Esophagus squamous epithelium (tissue), 5 donors: ENCODE data around the gene GARNL3. TPM values are rescaled to one million over a fixed set of nuclear protein-coding genes. Genes with fewer than 3 reads are reported as not detected.

Source experiments
- DNase-seq: peaks from one replicate; lab custom pipeline; 2025; lab: John Stamatoyannopoulos, UW
- H3K27ac ChIP-seq, 4 donors: fragments of 200-600 bp; sonication (generic); one replicate each; pipeline ENCODE4 v1.5.1; 2016 to 2019; ENCODE audit warnings: mild to moderate bottlenecking in 1 of 4
- H3K27me3 ChIP-seq, 4 donors: fragments of 200-600 bp; sonication (generic); 1 replicate in 3 of 4; 2 replicates in 1 of 4; pipeline versions ENCODE4 v1.5.1 to v1.6.0; 2017 to 2021; ENCODE audit warnings: antibody characterized with exemption in 1 of 4
- H3K36me3 ChIP-seq, 3 donors: fragments of 200-600 bp; sonication (generic); one replicate each; pipeline ENCODE4 v1.5.1; 2016 to 2019
- H3K4me1 ChIP-seq, 3 donors: fragments of 200-600 bp; sonication (generic); one replicate each; pipeline ENCODE4 v1.5.1; 2017 to 2019
- H3K4me3 ChIP-seq, 4 donors: fragments of 200-600 bp; sonication (generic); 1 replicate in 3 of 4; 2 replicates in 1 of 4; pipeline ENCODE4 v1.5.1; 2016 to 2019; ENCODE audit warnings: mild to moderate bottlenecking in 2 of 4, moderate library complexity in 1 of 4
- H3K9me3 ChIP-seq, 3 donors: fragments of 200-600 bp; sonication (generic); one replicate each; pipeline ENCODE4 v1.5.1; 2016 to 2019
- POLR2A ChIP-seq, 4 donors: fragments of 450-650 bp; IDR thresholded peaks; one replicate each; pipeline ENCODE4 v1.6.1; 2017; ENCODE audit warnings: antibody characterized with exemption in 4 of 4, mild to moderate bottlenecking in 4 of 4, moderate library complexity in 3 of 4
- WGBS, 2 donors: methylation state at CpG; one replicate each; pipeline ENCODE4 v1.1.5; 2018; 5-methylcytosine and 5-hydroxymethylcytosine counted together
- intact Hi-C: fragments of 100-400 bp; cut with DNase I; formaldehyde crosslinking; loops from one replicate; pipeline ENCODE4 v1.15.0; 2022
- total RNA-seq, 4 donors: library from RNA; depleted of rRNA; stranded (reverse); fragments of >200 nt; gene quantifications; one replicate each; pipeline ENCODE4 v1.1.0, GENCODE V29; 2016
- TF ChIP-seq, protein P1 (sequence below), 6 experiments: fragments of 450-650 bp in 4 of 6; fragments of 200-600 bp in 2 of 6; sonication (generic) in 2 of 6; IDR thresholded peaks; one replicate each; pipeline ENCODE4 v1.5.1; 2016 to 2019; ENCODE audit warnings: antibody characterized with exemption in 6 of 6, mild to moderate bottlenecking in 4 of 6, moderate library complexity in 4 of 6
- donor health status: DM: yes; HTN: yes; CAD: no.

GARNL3 gene
- total RNA-seq, 4 donors from 2014 or later = 1.1 to 22.9 (median 8.2) TPM

DNA sequence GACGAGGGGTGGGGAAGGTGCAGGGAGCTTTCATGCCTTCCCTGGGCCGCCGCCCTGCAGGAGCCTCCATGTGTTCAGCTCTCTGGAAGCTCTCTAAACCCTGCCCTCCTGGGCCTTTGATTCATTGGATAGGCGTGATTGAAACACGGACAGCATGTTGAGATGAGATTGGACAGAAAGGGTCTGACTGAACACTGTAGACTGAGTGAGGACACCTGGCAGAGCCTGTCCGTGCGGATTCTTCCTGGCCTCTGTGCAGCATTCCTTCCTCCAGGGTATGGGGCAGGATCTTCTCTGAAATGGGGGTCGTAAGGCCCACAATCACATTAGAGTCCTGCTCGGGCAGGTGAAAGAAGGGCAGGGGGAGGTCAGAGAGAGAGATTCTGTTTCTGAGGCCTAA, 173.8 kb downstream of the GARNL3 start:
- intact Hi-C loops = no loop called here
- H3K27me3 ChIP-seq = no peaks in the 10 kb centered on the region
- no peaks in the 10 kb centered on the region for H3K4me1 ChIP-seq
- TF ChIP-seq, protein P1, sequence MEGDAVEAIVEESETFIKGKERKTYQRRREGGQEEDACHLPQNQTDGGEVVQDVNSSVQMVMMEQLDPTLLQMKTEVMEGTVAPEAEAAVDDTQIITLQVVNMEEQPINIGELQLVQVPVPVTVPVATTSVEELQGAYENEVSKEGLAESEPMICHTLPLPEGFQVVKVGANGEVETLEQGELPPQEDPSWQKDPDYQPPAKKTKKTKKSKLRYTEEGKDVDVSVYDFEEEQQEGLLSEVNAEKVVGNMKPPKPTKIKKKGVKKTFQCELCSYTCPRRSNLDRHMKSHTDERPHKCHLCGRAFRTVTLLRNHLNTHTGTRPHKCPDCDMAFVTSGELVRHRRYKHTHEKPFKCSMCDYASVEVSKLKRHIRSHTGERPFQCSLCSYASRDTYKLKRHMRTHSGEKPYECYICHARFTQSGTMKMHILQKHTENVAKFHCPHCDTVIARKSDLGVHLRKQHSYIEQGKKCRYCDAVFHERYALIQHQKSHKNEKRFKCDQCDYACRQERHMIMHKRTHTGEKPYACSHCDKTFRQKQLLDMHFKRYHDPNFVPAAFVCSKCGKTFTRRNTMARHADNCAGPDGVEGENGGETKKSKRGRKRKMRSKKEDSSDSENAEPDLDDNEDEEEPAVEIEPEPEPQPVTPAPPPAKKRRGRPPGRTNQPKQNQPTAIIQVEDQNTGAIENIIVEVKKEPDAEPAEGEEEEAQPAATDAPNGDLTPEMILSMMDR (IDR thresholded peaks at IDR 0.05) = no peak
- no peak for TF ChIP-seq POLR2A (IDR thresholded peaks at IDR 0.05)
- no peak for DNase-seq
- 87 to 91% methylated on average over 4 to 6 of the region's 9 CpGs for WGBS, 2 donors
- no peak overlapping the region for H3K27ac ChIP-seq
- peaks cover 37 to 100% (median 53%) of the 10 kb centered on the region in 3 donors for H3K36me3 ChIP-seq
- H3K4me3 ChIP-seq = no peak overlapping the region
- H3K9me3 ChIP-seq = no peaks in the 10 kb centered on the region

Other genes starting within 250 kb of the GARNL3 start
- gene ANGPTL2, start 142.1 kb upstream of the GARNL3 start, total RNA-seq = 10 to 100 TPM in 1 of 4 donors, 1 to 10 TPM in 3; 2.4 to 24.6 (median 7.6) TPM
- 10 to 100 TPM in 3 of 4 donors, 1 to 10 TPM in 1; 6.2 to 28.3 (median 16.7) TPM for gene SLC2A8, start 132.4 kb downstream of the GARNL3 start, total RNA-seq
- 1 to 10 TPM; 3.1 to 9.9 (median 4.7) TPM for gene ZNF79, start 159.6 kb downstream of the GARNL3 start, total RNA-seq
- gene RPL12, start 186.6 kb downstream of the GARNL3 start, total RNA-seq = 1,000 to 10,000 TPM; 1,192 to 3,474 (median 2,165) TPM
- 10 to 100 TPM in 3 of 4 donors, 1 to 10 TPM in 1; 8.0 to 16.2 (median 12.9) TPM for gene LRSAM1, start 186.7 kb downstream of the GARNL3 start, total RNA-seq